CD4-positive, alpha-beta T cell treated with Interleukin-17A for 1 hour (primary cell): ENCODE results near the gene LTBR.
"Not testable (repeated sequence)": the region's sequence is repeated elsewhere in the genome, so short reads cannot be mapped to it uniquely, and the experiment has no call there.

ENCODE experiments used
- DNase-seq: peaks from one replicate; pipeline ENCODE4 v3.0.0-alpha.2; 2020

The LTBR gene

DNA sequence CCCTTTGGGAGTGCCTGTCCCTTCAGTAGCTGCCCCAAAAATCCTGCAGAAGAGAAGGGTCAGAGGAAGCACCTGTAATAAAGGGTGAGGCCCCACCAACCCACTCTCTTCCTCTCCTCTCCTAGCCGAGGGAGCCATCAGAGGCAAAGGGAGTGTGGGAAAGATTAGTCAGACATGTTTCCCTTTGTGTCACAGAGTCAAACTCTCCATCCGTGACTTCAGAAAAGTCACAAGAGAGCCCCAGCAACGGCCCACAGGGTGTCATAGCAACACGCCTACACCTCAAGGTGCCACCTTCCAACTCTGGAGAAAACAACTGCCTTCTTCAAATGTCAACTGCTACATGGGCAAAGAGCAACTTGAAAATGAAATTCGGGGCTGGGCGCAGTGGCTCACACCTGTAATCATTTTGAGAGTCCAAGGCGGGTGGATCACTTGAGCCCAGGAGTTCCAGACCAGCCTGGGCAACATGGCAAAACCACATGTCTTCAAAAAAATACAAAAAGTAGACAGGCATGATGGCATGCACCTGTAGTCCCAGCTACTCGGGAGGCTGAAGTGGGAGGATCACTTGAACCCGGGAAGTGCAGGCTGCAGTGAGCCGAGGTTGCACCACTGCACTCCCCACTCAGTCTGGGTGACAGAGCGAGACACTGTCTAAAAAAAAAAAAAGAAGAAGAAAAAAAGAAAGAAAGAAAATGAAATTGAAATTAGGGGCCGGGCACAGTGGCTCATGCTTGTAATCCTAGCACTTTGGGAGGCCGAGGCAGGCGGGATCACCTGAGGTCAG, 43.1 kb downstream of the LTBR start:
- peak; percentile 84 for DNase-seq

- not testable (repeated sequence) for DNase-seq
These were observed 43.8 kb downstream of the LTBR start for GRCh38 chr12:6427796-6428195.

GRCh38 chr12:6428326-6428725, 44.4 kb downstream of the LTBR start:
- DNase-seq: no peak

- no peak for DNase-seq
These were observed 46.4 kb downstream of the LTBR start for GRCh38 chr12:6430124-6430989.

- peak; percentile 36 for DNase-seq
These were observed 49.0 kb downstream of the LTBR start for GRCh38 chr12:6432991-6433390.

DNA sequence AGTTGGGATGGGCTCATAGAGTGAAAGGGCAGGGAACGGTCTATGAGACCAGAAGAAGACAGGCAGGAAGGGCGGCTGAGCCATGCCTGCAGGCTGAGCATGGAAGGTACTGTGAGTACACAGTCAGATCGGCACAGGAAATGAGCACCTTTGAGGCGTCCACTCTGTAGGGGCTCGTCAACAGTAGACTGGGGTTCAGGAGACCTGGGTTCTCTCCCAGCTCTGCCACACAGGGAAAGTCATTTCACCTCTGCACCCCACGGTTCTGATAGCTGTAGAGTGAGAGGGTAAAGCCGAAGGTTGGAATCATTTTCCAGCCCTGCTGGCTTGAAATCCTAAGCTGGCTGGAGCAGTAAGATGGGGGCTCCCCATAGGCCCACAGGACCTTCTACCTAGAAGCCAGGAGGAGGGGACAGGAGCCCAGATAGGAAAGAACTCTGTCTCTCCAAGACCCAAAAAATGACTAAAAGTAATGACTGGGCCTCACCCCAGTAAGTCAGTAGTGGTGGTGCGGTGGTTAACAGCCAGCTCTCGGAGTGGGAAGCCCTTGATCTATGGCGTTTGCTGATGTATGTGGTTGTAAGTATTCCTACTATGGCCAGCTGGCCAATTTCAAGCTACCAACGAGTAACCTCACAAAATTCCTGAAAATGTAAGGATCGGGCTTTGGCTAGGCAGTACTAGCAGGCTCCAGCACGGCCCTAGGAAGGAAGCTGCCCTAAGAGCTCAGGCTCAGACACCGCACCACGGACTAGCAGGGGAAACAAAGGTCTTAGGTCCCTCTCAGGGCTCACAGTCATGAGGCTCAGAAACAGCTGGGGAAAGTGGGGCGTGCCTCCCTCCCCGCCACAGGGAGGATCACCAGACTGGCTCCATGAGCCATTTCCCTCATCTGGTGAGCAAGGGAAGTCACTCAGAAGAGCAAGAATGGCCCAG, 50.5 kb downstream of the LTBR start:
- peak; percentile 47 for DNase-seq

DNA sequence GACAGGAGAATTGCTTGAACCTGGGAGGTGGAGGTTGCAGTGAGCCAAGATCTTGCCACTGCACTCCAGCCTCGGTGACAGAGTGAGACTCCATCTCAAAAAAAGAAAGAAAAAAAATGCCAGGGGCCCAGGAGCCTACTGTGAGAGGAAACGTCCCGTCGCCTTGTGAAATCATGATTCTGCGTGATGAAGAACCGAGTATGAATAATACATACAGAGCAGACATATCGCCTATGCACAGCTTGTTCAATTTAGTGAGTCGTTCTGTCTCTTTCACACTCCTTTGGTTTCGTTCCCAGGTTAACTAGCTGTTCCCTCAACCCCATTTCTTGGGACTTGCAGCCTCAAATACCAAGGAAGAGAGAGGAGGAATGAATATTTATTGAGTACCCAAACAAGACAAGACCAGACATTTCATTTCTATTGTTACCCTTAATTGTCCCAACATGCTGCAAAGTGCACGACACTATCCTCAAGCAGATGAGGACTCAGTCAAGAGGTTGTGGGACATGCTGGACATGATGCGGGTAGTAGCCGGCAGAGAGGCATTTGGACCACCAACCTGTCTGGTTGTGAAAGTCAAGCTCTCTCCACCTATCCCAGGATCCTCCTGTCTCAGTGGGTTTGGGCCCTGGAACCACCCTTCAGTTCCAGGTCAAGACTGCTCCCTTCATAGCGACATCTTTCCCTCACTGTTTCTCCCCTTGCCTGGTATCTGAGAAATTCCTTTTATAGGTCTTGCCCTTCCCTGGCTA, 52.2 kb downstream of the LTBR start:
- DNase-seq: no peak

DNA sequence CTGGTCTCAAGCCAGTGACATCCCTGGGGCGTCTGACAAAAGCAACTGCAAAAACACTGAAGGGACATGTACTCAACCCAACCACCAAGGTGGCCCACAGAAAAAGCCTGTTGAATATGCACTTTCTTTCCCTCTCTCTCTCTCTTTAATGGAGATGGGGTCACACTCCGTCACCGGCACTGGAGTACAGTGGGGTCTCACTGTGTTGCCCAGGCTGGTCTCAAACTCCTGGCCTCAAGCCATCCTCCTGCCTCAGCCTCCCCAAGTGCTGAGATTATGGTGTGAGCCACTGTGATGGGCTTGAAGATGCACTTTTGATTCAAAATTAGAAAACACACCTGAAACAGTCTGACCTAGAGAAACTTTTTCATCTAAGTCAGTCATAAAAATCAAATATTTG, 53.6 kb downstream of the LTBR start:
- DNase-seq: no peak

DNA sequence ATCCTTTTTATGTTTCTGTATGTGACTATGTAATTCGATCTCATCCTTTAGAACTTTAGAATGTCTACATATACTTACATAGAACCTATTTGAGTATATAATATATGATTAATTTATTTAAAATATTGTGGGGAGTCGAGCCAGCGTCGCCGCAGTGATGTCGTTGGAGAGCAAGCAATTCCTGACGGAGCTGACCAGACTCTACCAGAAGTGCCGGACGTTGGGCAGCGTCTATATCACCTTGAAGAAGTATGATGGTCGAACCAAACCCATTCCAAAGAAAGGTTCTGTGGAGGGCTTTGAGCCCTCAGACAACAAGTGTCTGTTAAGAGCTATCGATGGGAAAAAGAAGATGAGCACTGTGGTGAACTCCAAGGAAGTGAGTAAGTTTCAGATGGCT, 54.4 kb downstream of the LTBR start:
- no peak for DNase-seq

GRCh38 chr12:6440391-6440790, 56.4 kb downstream of the LTBR start:
- DNase-seq: no peak
